NOMO-1 (cell line): ENCODE results near the gene LRRC34.
A peak's percentile ranks its signal among the peaks of the same experiment; 100 is the strongest.

Experiments used
- DNase-seq, 2 experiments: peaks; one replicate each; lab custom pipeline; 2025; ENCODE audit not compliant: unreplicated experiment in 2 of 2; lab: John Stamatoyannopoulos, UW

LRRC34 gene

GRCh38 chr3:169812332-169813235 is at the start of gene LRRC34, which contains the start of gene LRRIQ4:
LRRC34 (minus strand) TSS chr3:169812904; CDS start chr3:169812548, 356 bp downstream.
LRRIQ4 (plus strand) TSS chr3:169812870; CDS start chr3:169821922, 9,052 bp downstream.
- DNase-seq: peak; percentile 28 to 38

GRCh38 chr3:169861871-169862270 is 49.2 kb upstream of the LRRC34 start:
- DNase-seq: no peak

- no peak for DNase-seq
Measured at GRCh38 chr3:169857811-169858210, 45.1 kb upstream of the LRRC34 start.

GRCh38 chr3:169855514-169855913 is 42.8 kb upstream of the LRRC34 start:
- no peak for DNase-seq

GRCh38 chr3:169850618-169851017 is 37.9 kb upstream of the LRRC34 start:
- no peak for DNase-seq

GRCh38 chr3:169848741-169849140 is 36.0 kb upstream of the LRRC34 start:
- no peak for DNase-seq

GRCh38 chr3:169847896-169848295 is 35.2 kb upstream of the LRRC34 start:
- no peak for DNase-seq

GRCh38 chr3:169846458-169847193 is 33.9 kb upstream of the LRRC34 start:
- no peak for DNase-seq

- DNase-seq: peak in 1 of 2 experiments; percentile 43
Measured at GRCh38 chr3:169842960-169843359, 30.3 kb upstream of the LRRC34 start.

- DNase-seq: no peak
Measured at GRCh38 chr3:169841171-169841570, 28.5 kb upstream of the LRRC34 start.

GRCh38 chr3:169838511-169839030 is 25.9 kb upstream of the LRRC34 start:
- DNase-seq: no peak

- no peak for DNase-seq
Measured at GRCh38 chr3:169836942-169837275, 24.2 kb upstream of the LRRC34 start.

- peak; percentile 62 to 64 for DNase-seq
Measured at GRCh38 chr3:169836078-169836941, 23.6 kb upstream of the LRRC34 start.

GRCh38 chr3:169835533-169835932 is 22.8 kb upstream of the LRRC34 start:
- no peak for DNase-seq

- peak in 1 of 2 experiments; percentile 34 for DNase-seq
Measured at GRCh38 chr3:169827712-169828111, 15.0 kb upstream of the LRRC34 start.

- no peak for DNase-seq
Measured at GRCh38 chr3:169825316-169825715, 12.6 kb upstream of the LRRC34 start.

GRCh38 chr3:169822983-169823382 is 10.3 kb upstream of the LRRC34 start:
- DNase-seq: no peak

GRCh38 chr3:169822540-169822939 is 9.8 kb upstream of the LRRC34 start:
- DNase-seq: no peak

- no peak for DNase-seq
Measured at GRCh38 chr3:169822091-169822490, 9.4 kb upstream of the LRRC34 start.

GRCh38 chr3:169818316-169818715 is 5.6 kb upstream of the LRRC34 start:
- no peak for DNase-seq
